IMR-90 (cell line): ENCODE data around the gene YPEL4.

ENCODE experiments used
- CEBPB ChIP-seq: IDR thresholded peaks from 2 replicates; pipeline ENCODE4 v1.6.1; 2012; ENCODE audit warnings: low read depth, low read length, improper control_type of control experiment
- CHD1 ChIP-seq: IDR thresholded peaks from 2 replicates; pipeline ENCODE4 v1.6.1; 2012; ENCODE audit warnings: low read depth, low read length, improper control_type of control experiment
- MAZ ChIP-seq: IDR thresholded peaks from 2 replicates; pipeline ENCODE4 v1.6.1; 2012; ENCODE audit warnings: low read depth, mild to moderate bottlenecking, low read length, improper control_type of control experiment, moderate library complexity, borderline replicate concordance
- MXI1 ChIP-seq: IDR thresholded peaks from 2 replicates; pipeline ENCODE4 v1.6.1; 2012; ENCODE audit warnings: low read depth, mild to moderate bottlenecking, low read length, moderate library complexity, borderline replicate concordance
- POLR2A ChIP-seq: IDR thresholded peaks from 2 replicates; pipeline ENCODE4 v1.6.1; 2012; ENCODE audit warnings: mild to moderate bottlenecking, low read depth, low read length
- RCOR1 ChIP-seq: IDR thresholded peaks from 2 replicates; pipeline ENCODE4 v1.6.1; 2012; ENCODE audit warnings: mild to moderate bottlenecking, low read length, improper control_type of control experiment; ENCODE audit not compliant: insufficient replicate concordance
- TF ChIP-seq, protein P1 (sequence below): conservative IDR thresholded peaks from 2 replicates; pipeline ENCODE4 v1.5.1; 2012; ENCODE audit warnings: mild to moderate bottlenecking, low read depth, low read length, improper control_type of control experiment

DNA sequence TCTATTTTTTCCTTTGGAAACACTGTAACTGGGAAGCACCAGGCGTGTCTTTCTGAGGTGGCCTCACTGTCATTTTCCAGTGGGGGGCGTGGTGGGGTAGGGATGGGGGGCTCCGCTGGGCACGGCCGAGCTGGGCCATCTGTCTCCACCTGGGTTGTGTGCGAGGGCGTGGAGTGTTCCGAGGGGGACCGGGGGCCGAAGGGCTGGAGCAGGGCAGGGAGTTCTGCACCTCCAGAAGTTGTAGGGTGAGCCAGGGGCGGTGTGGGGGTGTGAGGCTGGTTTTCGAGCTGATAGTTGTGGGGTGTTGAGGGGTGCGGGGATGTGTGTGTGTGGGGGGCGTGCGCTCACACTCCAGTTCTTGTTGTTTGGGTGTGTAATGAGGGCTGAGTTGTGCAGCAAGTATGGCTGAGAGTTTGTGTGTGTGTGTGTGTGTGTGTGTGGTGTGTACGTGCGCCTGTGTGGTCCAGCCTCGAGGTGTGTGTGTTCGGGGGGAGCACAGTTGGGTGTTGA, 10.8 kb downstream of the YPEL4 start:
- TF ChIP-seq, protein P1, sequence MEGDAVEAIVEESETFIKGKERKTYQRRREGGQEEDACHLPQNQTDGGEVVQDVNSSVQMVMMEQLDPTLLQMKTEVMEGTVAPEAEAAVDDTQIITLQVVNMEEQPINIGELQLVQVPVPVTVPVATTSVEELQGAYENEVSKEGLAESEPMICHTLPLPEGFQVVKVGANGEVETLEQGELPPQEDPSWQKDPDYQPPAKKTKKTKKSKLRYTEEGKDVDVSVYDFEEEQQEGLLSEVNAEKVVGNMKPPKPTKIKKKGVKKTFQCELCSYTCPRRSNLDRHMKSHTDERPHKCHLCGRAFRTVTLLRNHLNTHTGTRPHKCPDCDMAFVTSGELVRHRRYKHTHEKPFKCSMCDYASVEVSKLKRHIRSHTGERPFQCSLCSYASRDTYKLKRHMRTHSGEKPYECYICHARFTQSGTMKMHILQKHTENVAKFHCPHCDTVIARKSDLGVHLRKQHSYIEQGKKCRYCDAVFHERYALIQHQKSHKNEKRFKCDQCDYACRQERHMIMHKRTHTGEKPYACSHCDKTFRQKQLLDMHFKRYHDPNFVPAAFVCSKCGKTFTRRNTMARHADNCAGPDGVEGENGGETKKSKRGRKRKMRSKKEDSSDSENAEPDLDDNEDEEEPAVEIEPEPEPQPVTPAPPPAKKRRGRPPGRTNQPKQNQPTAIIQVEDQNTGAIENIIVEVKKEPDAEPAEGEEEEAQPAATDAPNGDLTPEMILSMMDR, result no peak
- TF ChIP-seq POLR2A, result no peak
- TF ChIP-seq CEBPB, result no peak
- TF ChIP-seq MAZ, result no peak
- TF ChIP-seq CHD1, result no peak
- no peak for TF ChIP-seq RCOR1
- peak; percentile 15; the same call in 1 of the 2 replicates for TF ChIP-seq MXI1
